ENCODE measurements around the gene AFDN. TPM values are rescaled to one million over a fixed set of nuclear protein-coding genes. Genes with fewer than 3 reads are reported as not detected.

AFDN gene
- total and polyA plus RNA-seq, 2 of the 8 experiments (the other 6 are each of a cell fraction or from before 2014, with no cell fraction given): 53.4 to 192 TPM

DNA sequence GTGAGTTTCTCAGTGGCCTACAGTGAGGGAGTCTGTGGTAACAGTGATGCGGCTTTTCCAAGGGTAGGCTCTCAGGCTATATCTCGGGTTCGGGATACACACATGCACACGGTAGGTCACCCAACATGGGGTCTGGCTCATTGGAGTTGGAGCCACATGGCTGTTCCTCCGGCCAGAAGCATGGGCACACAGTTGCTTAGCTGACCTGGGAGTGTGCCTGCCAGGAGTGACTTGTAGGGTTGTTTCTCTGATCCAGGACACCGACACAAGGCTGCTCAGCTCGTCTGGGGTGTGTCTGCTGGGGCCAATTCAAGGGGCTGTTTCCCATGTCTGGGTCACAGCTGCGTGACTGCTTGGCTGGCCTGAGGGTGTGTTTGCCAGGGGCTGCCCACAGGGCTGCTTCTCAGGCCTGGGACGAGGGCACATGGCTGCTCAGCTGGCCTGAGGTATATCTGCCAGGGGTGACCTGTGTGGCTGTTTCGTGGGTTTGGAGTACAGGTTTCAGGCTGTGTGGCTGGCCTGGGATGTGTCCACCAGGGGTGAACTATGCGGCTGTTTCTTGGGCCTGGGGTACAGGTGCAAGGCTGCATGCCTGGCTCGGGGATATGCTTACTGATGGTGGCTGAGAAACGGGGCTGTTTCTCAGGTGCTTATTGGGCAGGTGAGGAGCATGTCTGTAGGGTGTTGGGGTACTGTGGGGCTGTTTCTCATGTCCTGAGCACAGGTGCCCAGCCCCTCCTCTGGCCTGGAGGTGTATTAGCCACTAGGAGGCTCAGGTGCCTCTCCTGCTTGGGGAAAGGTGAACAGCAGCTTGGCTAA, 185.9 kb downstream of the AFDN start:
- no peak overlapping the region for H3K18ac ChIP-seq (ENCODE audit: extremely low read depth, low read length)
- H2BK5ac ChIP-seq (ENCODE audit: low read depth, low read length): no peak overlapping the region
- no peak overlapping the region for H3K4ac ChIP-seq (replicated peaks; ENCODE audit: insufficient read length, low read depth, low read length)
- peaks cover 0 to 7% (median 2%) of the 10 kb centered on the region in 4 experiments; a peak in 3 of 7 replicates for H3K4me1 ChIP-seq (replicated peaks in 1 of 4; ENCODE audit: control insufficient read depth in 3 of 4, insufficient read depth in 4 of 4, low read length in 3 of 4)
- H4K8ac ChIP-seq (ENCODE audit: extremely low read depth, insufficient read depth, low read length): no peak overlapping the region
- DNase-seq (ENCODE audit: low read depth in 1 of 2, low spot score in 2 of 2) (peak in 1 of 2 experiments; percentile 38), FAIRE-seq (no peak)
- no peaks in the 10 kb centered on the region for H3K36me3 ChIP-seq (ENCODE audit: control insufficient read depth in 2 of 4, insufficient read depth in 4 of 4, low read length in 3 of 4)
- no peaks in the 10 kb centered on the region for H4K20me1 ChIP-seq (replicated peaks in 1 of 2; ENCODE audit: control insufficient read depth in 1 of 2, insufficient read depth in 2 of 2, low read length in 2 of 2)
- H3K23me2 ChIP-seq (ENCODE audit: low read depth, low read length): peaks cover 2% of the 10 kb centered on the region
- no peak overlapping the region for H2AFZ ChIP-seq (ENCODE audit: low read length)
- CTCF ChIA-PET (ENCODE audit: partially characterized antibody): interaction anchor here (1.0 to 2.2 kb wide), 2 partner anchors 15 to 118 kb away, joined by 3 to 10 read pairs; partner anchors contain the start of gene KIF25
- no peak overlapping the region for H2BK12ac ChIP-seq (ENCODE audit: low read depth, low read length)
- H3K4me3 ChIP-seq (ENCODE audit: extremely low read depth in 1 of 4, insufficient read depth in 2 of 4, low read depth in 3 of 4, low read length in 4 of 4): no peak overlapping the region
- H3K27me3 ChIP-seq (replicated peaks in 1 of 4; ENCODE audit: control insufficient read depth in 3 of 4, extremely low read depth in 1 of 4, insufficient read depth in 3 of 4, low read length in 3 of 4): no peaks in the 10 kb centered on the region
- TF ChIP-seq TCF12 (IDR thresholded peaks at IDR 0.05; ENCODE audit: low read depth, low read length) (no peak), ATF3 (IDR thresholded peaks at IDR 0.05; ENCODE audit: insufficient read depth, low read depth, low read length) (no peak), CTCF (IDR thresholded peaks at IDR 0.05; ENCODE audit: control extremely low read depth in 1 of 3, insufficient read depth in 1 of 3, low read depth in 1 of 3, low read length in 3 of 3) (peak in 1 of 3 experiments; percentile 19; a peak in 1 of 4 replicates), SRF (IDR thresholded peaks at IDR 0.05; ENCODE audit: low read depth, low read length) (no peak), RAD21 (IDR thresholded peaks at IDR 0.05 in 1 of 2, conservative IDR thresholded peaks at IDR 0.05 in 1 of 2; ENCODE audit: low read depth in 2 of 2, low read length in 2 of 2) (peak in 1 of 2 experiments; percentile 12; a peak in 1 of 4 replicates)
- no peak overlapping the region for H3K27ac ChIP-seq (ENCODE audit: low read depth, low read length)
- H3K79me1 ChIP-seq (ENCODE audit: low read depth, low read length): no peaks in the 10 kb centered on the region
- POLR2A ChIA-PET (ENCODE audit: partially characterized antibody): interaction anchor here (0.9 to 1.2 kb wide), 2 partner anchors 8 to 10 kb away, joined by 3 to 6 read pairs; no protein-coding TSS in a partner anchor
- no peak overlapping the region for H3K14ac ChIP-seq (ENCODE audit: insufficient read length)
- no peak overlapping the region for H3K23ac ChIP-seq (ENCODE audit: insufficient read length)
- H3K4me2 ChIP-seq (ENCODE audit: insufficient read depth in 1 of 2, low read depth in 2 of 2, low read length in 2 of 2): no peak overlapping the region
- no peak overlapping the region for H3K56ac ChIP-seq (replicated peaks; ENCODE audit: insufficient read length, low read depth, low read length)
- H3K79me2 ChIP-seq (ENCODE audit: control insufficient read depth in 1 of 2, insufficient read depth in 2 of 2, low read length in 2 of 2): no peaks in the 10 kb centered on the region
- H3K9me3 ChIP-seq (ENCODE audit: insufficient read depth in 2 of 2, low read depth in 1 of 2, low read length in 1 of 2): peaks cover 4 to 8% of the 10 kb centered on the region in 2 experiments; a peak in 2 of 4 replicates
- no peak overlapping the region for H2BK120ac ChIP-seq (replicated peaks; ENCODE audit: low read depth, low read length)
- H4K5ac ChIP-seq (ENCODE audit: insufficient read length, low read depth, low read length): no peak overlapping the region
- peak overlapping the region; percentile 9 for H4K91ac ChIP-seq (replicated peaks; ENCODE audit: insufficient read length, low read length)
- 92% methylated on average over 13 of the region's 13 CpGs; no CpG with 5 or more reads in 1 of the 2 experiments for WGBS, 2 experiments (ENCODE audit: extremely low coverage in 1 of 2, insufficient coverage in 1 of 2, insufficient read length in 1 of 2, insufficient replicate concordance in 2 of 2, low coverage in 1 of 2, low lambda C conversion rate in 2 of 2, missing lambda C conversion rate in 1 of 2)
- no peak overlapping the region for H2BK15ac ChIP-seq (ENCODE audit: low read length)
- H2AK5ac ChIP-seq (ENCODE audit: low read depth, low read length): no peak overlapping the region
- H3K9ac ChIP-seq (replicated peaks in 1 of 4; ENCODE audit: extremely low read depth in 1 of 4, low read depth in 3 of 4, low read length in 3 of 4): no peak overlapping the region
- no peak overlapping the region for H2BK20ac ChIP-seq (ENCODE audit: low read length)

Data from H1 (cell line).